Measurements from ENCODE around the gene FOXF1.

Gene FOXF1

DNA sequence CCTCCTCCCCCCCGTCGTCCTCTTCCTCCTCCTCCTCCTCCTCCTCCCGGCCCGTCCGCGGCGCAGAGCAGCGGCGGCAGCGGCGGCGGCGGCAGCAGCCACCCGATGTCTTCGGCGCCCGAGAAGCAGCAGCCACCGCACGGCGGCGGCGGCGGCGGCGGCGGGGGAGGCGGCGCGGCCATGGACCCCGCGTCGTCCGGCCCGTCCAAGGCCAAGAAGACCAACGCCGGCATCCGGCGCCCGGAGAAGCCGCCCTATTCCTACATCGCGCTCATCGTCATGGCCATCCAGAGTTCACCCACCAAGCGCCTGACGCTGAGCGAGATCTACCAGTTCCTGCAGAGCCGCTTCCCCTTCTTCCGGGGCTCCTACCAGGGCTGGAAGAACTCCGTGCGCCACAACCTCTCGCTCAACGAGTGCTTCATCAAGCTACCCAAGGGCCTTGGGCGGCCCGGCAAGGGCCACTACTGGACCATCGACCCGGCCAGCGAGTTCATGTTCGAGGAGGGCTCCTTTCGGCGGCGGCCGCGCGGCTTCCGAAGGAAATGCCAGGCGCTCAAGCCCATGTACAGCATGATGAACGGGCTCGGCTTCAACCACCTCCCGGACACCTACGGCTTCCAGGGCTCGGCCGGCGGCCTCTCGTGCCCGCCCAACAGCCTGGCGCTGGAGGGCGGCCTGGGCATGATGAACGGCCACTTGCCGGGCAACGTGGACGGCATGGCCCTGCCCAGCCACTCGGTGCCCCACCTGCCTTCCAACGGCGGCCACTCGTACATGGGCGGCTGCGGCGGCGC is at the start of gene FOXF1:
TSS of gene FOXF1 (plus strand) at position 63 of the 797 bp plus-strand sequence. CDS start at position 106, 43 bp downstream.
- ChIA-PET POLR2A (ENCODE audit: low non-redundant PET) (no interaction called here), CTCF (interaction anchor here (0.6 to 1.5 kb wide), 3 partner anchors 9 to 689 kb away, joined by 3 to 8 read pairs (median 3); no protein-coding TSS in a partner anchor)
- H3K27ac ChIP-seq, result no peak within 1 kb of the TSS
- no peak for DNase-seq (ENCODE audit: low spot score)
- TF ChIP-seq, protein P1, sequence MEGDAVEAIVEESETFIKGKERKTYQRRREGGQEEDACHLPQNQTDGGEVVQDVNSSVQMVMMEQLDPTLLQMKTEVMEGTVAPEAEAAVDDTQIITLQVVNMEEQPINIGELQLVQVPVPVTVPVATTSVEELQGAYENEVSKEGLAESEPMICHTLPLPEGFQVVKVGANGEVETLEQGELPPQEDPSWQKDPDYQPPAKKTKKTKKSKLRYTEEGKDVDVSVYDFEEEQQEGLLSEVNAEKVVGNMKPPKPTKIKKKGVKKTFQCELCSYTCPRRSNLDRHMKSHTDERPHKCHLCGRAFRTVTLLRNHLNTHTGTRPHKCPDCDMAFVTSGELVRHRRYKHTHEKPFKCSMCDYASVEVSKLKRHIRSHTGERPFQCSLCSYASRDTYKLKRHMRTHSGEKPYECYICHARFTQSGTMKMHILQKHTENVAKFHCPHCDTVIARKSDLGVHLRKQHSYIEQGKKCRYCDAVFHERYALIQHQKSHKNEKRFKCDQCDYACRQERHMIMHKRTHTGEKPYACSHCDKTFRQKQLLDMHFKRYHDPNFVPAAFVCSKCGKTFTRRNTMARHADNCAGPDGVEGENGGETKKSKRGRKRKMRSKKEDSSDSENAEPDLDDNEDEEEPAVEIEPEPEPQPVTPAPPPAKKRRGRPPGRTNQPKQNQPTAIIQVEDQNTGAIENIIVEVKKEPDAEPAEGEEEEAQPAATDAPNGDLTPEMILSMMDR (conservative IDR thresholded peaks at IDR 0.05; ENCODE audit: low read depth), result no peak

DNA sequence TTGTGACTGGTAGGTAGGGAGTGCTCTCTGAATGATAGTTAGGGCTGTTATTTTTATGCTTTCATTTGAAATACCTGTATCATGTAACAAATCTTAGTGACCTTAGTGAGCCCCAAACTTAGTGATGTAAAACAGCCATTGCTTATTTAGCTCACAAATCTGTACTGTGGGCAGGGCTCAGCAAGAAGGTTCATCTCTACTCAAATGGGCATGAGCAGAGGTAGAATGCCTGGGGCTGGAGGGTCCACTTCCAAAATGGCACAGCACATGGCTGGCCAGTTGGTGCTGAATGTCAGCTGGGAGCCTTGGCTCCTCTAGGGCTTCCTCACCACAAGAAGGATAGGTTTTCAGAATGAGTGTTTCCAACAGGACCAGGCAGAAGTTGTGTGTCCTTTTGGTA is 49.3 kb upstream of the FOXF1 start:
- H3K27ac ChIP-seq, result no peak overlapping the region
- no peak for DNase-seq (ENCODE audit: low spot score)
- ChIA-PET CTCF (no interaction called here), POLR2A (ENCODE audit: low non-redundant PET) (no interaction called here)
- TF ChIP-seq, protein P1 (conservative IDR thresholded peaks at IDR 0.05; ENCODE audit: low read depth), result no peak

DNA sequence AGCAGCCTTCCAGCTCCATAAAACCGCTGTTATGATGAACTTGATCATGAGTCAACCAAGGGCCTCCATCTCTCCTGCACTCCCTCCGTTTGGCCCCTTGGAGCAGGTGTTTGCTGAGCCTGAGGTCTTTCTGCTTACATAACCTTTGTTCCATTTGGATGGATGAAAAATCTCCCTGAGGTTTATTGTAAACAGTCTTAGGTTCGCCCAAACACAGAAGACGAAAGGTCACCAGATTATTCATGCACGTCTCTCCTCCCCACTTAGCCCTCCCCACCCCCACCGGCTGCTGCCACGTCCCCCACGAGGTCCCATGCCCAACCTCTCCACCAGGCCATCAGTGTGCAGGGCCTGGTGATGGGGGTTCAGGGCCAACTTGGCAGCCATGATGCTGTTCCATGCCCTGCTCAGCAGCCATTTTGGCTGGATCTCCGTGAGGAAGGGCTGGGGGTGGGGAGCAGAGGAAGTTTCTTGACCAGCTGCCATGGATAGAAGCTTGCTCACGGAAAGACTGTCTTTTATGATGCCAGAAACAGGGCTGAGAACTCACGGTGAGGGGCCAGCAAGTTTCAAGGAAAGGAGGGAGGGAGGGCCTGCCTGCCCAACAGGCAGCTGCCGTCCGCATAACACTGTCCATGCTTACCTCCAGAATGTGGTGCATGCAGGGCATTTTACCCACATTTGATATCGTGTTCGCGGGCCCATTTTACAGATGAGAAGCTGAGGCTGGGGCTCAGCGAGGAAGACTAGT is 47.8 kb upstream of the FOXF1 start:
- DNase-seq (ENCODE audit: low spot score), result no peak
- POLR2A ChIA-PET (ENCODE audit: low non-redundant PET), result no interaction called here
- TF ChIP-seq, protein P1 (conservative IDR thresholded peaks at IDR 0.05; ENCODE audit: low read depth), result no peak
- CTCF ChIA-PET, result interaction anchor here (0.5 kb wide), 1 partner anchor 1188 kb away, joined by 3 read pairs; no protein-coding TSS in a partner anchor
- H3K27ac ChIP-seq, result no peak overlapping the region

DNA sequence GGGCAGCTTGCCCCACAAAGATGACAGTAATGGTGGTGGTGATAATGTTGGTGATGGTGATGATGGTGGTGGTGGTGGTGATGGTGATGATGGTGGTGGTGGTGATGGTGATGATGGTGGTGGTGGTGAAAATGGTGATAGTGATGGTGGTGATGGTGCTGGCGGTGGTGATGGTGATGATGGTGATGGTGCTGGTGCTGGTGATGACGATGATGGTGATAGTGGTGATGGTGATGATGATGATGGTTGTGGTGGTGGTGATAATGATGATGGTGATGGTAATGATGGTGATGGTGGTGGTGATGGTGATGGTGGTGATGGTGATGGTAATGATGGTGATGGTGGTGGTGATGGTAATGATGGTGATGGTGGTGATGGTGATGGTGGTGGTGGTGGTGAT is 46.3 kb upstream of the FOXF1 start:
- DNase-seq (ENCODE audit: low spot score), result no peak
- ChIA-PET CTCF (no interaction called here), POLR2A (ENCODE audit: low non-redundant PET) (no interaction called here)
- TF ChIP-seq, protein P1 (conservative IDR thresholded peaks at IDR 0.05; ENCODE audit: low read depth), result no peak
- H3K27ac ChIP-seq, result no peak overlapping the region

DNA sequence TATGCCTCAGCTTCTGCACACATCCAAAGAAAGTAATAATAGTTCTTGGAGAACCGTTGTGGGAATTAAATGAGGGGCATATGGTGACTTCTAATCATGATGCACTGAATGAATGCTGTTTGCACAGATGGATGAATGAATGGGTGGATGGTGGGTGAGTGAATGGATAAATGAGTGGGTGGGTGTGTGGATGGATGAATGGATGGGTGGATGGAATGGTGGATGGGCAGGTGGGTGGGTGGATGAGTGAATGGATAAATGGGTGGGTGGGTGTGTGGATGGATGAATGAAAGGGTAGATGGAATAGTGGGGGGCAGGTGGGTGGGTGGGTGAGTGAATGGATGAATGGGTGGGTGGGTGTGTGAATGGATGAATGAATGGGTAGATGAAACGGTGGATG is 44.9 kb upstream of the FOXF1 start:
- CTCF ChIA-PET, result no interaction called here

More for the DNA sequence above, 44.9 kb upstream of the FOXF1 start:
- TF ChIP-seq, protein P1 (conservative IDR thresholded peaks at IDR 0.05; ENCODE audit: low read depth), result no peak
- POLR2A ChIA-PET (ENCODE audit: low non-redundant PET), result no interaction called here
- no peak overlapping the region for H3K27ac ChIP-seq
- no peak for DNase-seq (ENCODE audit: low spot score)
